GM12801 (cell line): ENCODE results near the gene ENSA.

Experiments
- CTCF ChIP-seq: IDR thresholded peaks from one replicate; pipeline ENCODE4 v1.5.1; 2011; ENCODE audit warnings: control low read depth; ENCODE audit not compliant: insufficient read length; ENCODE audit errors: extremely low read depth

Gene ENSA

GRCh38 chr1:150650193-150650592 lies 20.8 kb upstream of the ENSA start:
- TF ChIP-seq CTCF = no peak

GRCh38 chr1:150649441-150650075 lies 20.1 kb upstream of the ENSA start:
- TF ChIP-seq CTCF = no peak

GRCh38 chr1:150642296-150642695 lies 12.9 kb upstream of the ENSA start:
- no peak for TF ChIP-seq CTCF

GRCh38 chr1:150628766-150629114 lies 672 bp downstream of the ENSA start:
- TF ChIP-seq CTCF = no peak

GRCh38 chr1:150627826-150628410 lies 1.5 kb downstream of the ENSA start:
- no peak for TF ChIP-seq CTCF

GRCh38 chr1:150626150-150626549 lies 3.3 kb downstream of the ENSA start:
- TF ChIP-seq CTCF = no peak

GRCh38 chr1:150622303-150622975 lies 7.0 kb downstream of the ENSA start:
- no peak for TF ChIP-seq CTCF
